GM13977 (cell line): Measurements from ENCODE around the gene CXCL12.

ENCODE experiments used
- DNase-seq: peaks from one replicate; pipeline ENCODE4 v3.0.0; 2012; ENCODE audit warnings: low spot score
- CTCF ChIP-seq: IDR thresholded peaks from 2 replicates; pipeline ENCODE4 v1.5.1; 2012; ENCODE audit warnings: mild to moderate bottlenecking, control low read depth; ENCODE audit not compliant: insufficient read depth; ENCODE audit errors: extremely low read depth, missing control alignments
- in situ Hi-C: fragments of 300-500 bp; cut with MboI; formaldehyde crosslinking; loops from one replicate; pipeline ENCODE4 v1.12.0; 2022; ENCODE audit warnings: low sequenced_read_pairs, low pct_unique_long_range_greater_than_20kb, mixed read lengths, inconsistent platforms; ENCODE audit not compliant: unreplicated experiment

Gene CXCL12

GRCh38 chr10:44397476-44398225, 12.8 kb upstream of the CXCL12 start:
- DNase-seq: no peak
- no peak for TF ChIP-seq CTCF
- in situ Hi-C loops: loop anchor here (25.0 kb wide), 1 partner anchor 465 kb away; no protein-coding TSS in a partner anchor

DNA sequence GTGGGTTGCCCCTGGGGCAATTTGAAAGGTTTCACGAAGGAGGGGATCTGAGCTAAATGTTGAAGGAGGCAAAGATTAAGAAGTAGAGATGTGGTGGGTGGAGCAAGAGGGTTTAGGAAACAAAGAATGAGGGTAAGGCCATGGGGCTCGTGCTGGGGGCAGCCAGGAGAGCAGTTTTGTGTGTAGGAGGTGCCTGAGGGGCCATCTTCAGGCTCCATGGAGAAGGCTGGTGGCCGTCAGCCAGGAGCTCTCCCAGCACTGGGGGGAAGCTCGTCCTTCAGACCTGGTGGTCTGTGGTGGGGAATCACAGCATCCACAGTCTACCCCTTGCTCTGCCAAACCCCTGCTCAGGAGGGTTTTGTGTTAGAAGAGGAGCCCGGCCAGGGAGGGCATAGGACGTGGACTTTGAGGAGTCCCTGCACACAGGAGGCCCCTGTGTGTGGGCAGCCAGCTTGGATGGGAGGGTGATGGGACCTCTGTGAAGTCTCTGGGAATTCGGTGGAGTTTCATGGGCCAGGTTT, 11.8 kb upstream of the CXCL12 start:
- in situ Hi-C loops: loop anchor here (25.0 kb wide), 1 partner anchor 466 kb away; no protein-coding TSS in a partner anchor
- no peak for TF ChIP-seq CTCF
- no peak for DNase-seq

GRCh38 chr10:44395902-44396670, 11.2 kb upstream of the CXCL12 start:
- in situ Hi-C loops: loop anchor here (25.0 kb wide), 1 partner anchor 466 kb away; no protein-coding TSS in a partner anchor
- no peak for TF ChIP-seq CTCF
- DNase-seq: no peak

GRCh38 chr10:44395396-44395795, 10.5 kb upstream of the CXCL12 start:
- DNase-seq: no peak
- in situ Hi-C loops: loop anchor here (25.0 kb wide), 1 partner anchor 467 kb away; no protein-coding TSS in a partner anchor
- TF ChIP-seq CTCF: no peak

DNA sequence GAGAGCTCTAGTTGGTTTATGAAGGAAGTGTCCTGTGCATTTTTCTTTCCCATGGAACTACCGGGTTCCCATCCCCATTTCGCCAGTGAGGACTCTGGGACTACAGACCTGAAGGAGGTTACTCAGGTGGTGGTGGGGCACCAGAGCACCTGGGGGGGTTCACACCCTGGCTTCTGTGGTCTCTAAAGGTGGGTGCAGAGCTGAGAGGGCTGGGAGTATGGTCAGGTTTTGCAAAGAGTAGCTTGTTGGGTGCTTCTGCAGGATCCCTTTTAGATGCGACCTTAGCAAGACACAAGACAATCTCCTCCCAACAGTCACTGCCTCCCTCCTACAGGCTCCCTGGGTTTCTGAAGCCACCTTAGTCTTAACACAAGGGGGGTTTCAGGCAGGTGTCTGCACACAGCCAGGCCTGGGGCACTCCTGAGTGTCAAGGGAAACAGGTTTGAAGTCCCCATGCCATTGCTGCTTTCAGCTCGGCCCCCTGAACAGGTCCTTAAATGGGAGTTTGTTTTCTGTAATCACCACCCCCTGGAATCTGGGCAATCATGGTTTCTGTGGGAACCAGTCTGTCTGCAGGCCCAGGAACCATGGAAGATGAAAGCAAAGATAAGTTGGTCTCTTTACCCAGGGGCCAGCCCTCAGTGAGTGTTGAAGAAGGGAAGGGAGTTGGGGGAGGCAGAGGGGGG, 9.9 kb upstream of the CXCL12 start:
- TF ChIP-seq CTCF: no peak
- DNase-seq: no peak
- in situ Hi-C loops: loop anchor here (25.0 kb wide), 1 partner anchor 467 kb away; no protein-coding TSS in a partner anchor
